SIG-M5 treated with dmso at 0.1 percent for 504 hours (cell line): ENCODE data around the gene ZNF568.

ENCODE experiments used
- DNase-seq: peaks from one replicate; lab custom pipeline; 2025; ENCODE audit not compliant: unreplicated experiment; lab: John Stamatoyannopoulos, UW

The ZNF568 gene

DNA sequence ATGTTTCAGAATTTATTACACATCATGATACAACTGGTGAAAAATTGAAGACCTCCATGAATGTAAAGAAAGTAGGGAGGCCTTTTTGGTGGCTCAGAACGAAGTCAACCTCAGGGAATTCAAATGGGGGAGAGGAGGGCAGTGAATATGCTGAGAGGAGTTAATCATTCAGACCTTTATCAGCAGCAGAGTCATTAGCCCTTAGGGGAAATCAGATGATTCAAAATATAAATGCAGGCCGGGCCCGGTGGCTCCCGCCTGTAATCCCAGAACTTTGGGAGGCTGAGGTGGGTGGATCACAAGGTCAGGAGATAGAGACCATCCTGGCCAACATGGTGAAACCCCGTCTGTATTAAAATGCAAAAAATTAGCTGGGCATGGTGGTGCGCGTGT lies 81.7 kb downstream of the ZNF568 start:
- DNase-seq = no peak

DNA sequence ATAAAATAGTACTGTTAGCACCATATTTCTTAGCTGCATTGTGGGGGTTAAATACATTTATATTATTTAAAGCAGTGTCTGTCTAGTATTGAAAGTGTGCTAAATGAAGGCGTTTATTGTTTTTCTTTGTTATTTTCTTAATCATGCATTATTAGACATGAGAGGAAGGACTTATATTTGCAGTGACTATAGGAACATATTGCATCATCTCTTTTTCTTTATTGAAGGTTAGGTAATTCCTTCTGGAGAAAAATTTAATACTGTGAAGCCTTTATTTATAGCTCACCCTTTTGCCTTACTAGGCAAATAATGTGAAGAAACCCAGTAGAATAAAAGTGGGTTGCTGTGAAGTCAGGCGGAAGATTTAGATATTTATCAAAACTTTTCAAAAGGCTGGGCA lies 83.2 kb downstream of the ZNF568 start:
- no peak for DNase-seq

GRCh38 chr19:37007587-37008220 lies 91.6 kb downstream of the ZNF568 start:
- DNase-seq = no peak

DNA sequence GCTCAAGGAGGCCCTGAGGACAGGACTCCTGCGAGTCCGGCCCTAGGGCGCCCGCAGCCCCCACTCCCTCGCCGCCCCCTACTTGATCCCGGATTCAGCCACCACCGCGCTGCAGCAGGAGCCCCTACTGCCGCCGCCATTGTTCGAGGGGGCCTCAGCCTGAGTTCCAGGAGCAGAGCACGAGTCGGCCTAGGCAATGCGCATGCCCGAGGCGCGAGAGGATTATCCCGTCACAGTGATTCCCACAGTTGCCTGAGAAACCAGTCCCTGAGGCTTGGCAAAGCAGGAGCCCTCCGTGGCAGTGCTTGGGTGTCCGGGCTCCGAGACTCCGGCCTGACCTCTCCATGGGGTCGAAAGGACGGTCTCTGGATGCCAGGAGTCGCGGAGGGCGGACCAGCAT lies 93.7 kb downstream of the ZNF568 start:
- no peak for DNase-seq

GRCh38 chr19:37012093-37012745 lies 96.1 kb downstream of the ZNF568 start:
- DNase-seq = no peak

DNA sequence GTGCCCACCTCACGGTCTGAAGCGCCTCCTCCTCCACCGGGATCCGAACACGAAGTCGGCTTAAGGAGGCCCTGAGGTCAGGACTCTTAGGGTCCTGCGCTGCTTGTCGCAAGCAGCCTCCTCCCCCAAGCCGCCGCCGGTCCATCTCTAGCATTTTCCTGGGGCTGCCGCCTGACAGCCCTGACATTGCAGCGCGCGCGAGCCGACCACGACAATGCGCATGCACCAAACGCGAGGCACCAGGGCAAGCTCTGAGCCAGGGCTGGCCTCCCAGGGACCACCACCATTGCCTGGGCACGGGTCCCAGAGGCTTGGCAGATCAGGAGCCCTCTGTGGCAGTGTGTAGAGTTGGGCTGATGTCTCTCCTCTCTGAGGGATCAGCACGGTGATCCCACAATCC lies 98.3 kb downstream of the ZNF568 start:
- DNase-seq = no peak

- DNase-seq = no peak
Observed at GRCh38 chr19:37045140-37045539, 129.0 kb downstream of the ZNF568 start.
